Activated CD8-positive, alpha-beta memory T cell treated with anti-CD3 and anti-CD28 coated beads, Interleukin-2, amount 50 U/mL, for 48 hours (primary cell): ENCODE results near the gene FEM1B.

Experiments used
- DNase-seq: peaks from one replicate; pipeline ENCODE4 v3.0.0-alpha.2; 2020

FEM1B gene

GRCh38 chr15:68259883-68260282 lies 17.7 kb upstream of the FEM1B start:
- no peak for DNase-seq

GRCh38 chr15:68261241-68261640 lies 16.3 kb upstream of the FEM1B start:
- no peak for DNase-seq

DNA sequence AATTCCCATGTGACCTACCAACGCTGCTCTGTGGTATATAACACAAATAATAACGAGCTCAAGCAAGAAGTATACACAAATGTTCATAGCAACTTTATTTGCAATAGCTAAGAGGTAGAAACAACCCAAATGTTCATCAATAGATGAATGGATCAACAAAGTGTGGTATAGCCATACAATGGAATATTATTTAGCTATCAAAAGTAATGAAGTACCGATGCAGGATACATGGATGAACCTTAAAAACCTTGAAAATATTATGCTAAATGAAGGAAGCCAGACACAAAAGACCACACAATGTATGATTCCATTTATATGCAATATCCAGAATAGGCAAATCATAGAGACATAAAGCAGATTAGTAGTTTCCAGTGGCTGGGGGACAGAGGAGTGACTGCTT lies 15.6 kb upstream of the FEM1B start:
- DNase-seq = no peak

DNA sequence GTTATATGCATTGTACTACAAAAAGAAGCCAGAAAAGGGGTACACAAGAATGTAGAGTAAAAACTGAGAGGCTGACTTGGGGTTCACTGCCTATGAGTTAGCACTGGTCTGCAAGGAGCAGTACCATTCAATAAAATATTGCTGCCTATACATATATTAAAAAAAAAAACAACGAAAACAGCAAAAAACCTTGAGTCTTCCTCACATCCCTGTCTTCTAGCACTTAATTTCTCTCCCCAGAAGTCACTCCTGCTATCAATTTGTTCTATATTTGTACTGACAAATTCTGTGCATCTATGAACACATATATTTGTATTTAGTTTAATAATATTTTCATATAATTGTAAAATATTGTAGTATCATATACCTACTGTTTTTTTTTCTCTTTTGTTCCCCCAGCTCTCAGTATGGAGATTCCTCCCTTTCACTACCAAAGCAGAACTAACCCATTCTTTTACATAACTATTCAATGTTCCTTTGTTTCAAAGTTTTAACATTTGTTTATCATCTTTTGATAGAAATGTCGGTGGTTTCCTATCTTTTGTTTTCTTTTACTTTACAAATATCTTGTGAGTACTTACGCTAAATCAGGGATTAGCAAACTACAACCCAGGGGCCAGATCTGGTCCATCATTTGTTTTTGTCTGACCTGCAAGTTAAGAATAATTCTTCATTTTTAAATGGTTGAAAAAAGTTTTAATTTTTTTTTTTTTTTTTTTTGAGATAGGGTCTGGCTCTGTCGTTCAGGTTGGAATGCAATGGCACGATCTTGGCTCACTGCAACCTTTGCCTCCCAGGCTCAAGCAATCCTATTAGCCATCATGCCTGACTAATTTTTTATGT lies 14.8 kb upstream of the FEM1B start:
- DNase-seq = no peak

DNA sequence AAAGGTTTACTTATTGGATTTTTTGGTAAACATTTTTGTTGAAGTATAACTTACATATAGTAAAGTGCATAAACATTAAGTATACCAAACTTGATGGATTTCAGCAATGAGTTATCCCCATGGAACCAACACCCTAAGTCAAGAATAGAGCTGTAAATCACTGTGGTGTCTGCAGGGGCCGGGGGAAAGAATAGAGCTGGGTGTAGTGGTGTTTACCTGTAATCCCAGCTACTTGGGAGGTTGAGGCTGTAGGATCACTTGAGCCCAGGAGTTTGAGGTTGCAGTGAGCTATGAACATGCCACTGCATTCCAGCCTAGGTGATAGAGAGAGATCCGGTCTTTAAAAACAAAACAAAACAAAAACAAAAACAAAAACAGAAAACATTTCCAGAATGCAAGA lies 13.3 kb upstream of the FEM1B start:
- DNase-seq = no peak

- no peak for DNase-seq
Observed at GRCh38 chr15:68265081-68265480, 12.5 kb upstream of the FEM1B start.

DNA sequence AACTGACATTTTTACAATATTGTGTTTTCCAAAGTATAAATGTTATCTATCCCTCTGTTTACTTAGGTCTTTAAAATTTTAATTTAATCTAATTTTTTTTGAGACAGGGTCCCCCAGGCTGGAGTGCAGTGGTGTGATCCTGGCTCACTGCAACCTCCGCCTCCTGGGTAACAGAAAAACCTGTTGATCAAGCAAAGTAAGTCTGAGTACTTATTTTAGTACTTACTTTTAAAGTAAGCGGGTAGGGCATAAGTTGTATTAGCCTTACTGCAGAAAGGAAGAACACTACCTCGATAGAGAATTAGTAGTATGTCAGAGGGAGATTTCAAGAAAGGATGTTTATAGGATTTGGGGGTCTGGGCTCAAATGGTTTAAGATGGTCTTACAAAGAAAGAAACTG lies 11.9 kb upstream of the FEM1B start:
- DNase-seq = no peak

DNA sequence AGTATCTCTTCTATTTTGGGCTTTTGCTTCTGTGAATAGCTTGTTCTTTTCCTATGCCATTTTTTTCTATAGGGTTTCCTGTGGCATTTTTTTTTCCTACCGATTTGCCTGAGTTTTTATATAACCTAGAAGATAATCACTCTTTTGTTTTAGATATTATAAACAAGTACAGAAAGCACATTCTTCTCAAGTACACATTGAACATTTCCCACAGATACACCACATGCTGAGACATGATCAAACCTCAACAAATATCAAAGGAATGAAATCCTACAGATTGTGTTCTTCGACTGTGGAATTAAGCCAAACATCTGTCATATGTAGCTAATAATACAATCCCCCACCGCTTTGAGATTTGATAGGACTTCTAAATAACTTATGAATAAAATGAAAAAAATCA lies 9.1 kb upstream of the FEM1B start:
- no peak for DNase-seq

GRCh38 chr15:68271854-68272471 lies 5.6 kb upstream of the FEM1B start:
- no peak for DNase-seq

- no peak for DNase-seq
Observed at GRCh38 chr15:68272721-68273271, 4.7 kb upstream of the FEM1B start.

GRCh38 chr15:68274201-68274848 lies 3.2 kb upstream of the FEM1B start:
- DNase-seq = no peak

DNA sequence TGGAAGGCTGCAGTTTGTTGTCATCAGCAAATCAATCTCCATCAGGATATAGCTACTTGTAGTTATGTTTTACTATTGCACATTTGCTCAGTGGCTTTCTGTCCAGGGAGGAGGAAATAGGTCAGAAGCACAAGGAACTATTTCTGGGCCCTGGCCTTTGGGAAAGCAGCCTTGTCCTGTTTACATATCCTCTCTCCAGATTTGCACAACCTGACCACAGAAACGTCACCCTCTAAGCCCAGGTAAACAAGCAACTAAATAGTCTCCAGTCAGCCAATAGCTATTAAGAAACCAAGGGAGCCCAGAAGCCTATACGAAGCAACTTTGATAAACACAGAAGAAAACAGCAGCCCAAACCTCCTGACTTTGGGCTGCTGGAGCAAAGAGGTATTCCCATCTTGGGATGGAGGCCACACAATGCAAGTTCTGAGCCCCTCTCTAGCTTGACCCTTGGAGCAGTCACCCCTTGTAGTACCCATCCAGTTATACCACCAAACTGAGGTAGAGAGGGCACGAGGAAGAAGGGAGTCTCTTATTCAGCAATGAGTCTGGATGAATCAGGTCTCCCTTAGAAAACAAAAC lies 2.3 kb upstream of the FEM1B start:
- no peak for DNase-seq

DNA sequence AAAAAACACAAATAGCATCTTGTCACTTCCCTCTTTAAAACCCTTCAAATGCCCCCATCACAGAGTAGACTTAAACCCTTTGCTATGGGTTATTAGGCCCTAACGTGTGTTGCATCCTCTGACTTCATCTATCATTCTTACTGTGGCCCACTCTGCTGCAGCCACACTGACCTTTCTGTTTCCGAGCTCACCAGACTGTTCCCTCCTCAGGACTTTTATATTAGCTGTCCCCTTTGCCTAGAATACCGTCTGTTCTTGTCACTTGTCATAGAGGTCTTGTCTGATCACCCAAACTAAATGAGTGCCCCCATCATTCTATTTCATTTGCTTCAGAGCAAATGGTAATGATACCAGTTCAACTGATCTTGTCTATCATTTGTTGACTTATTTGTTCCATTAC lies 877 bp upstream of the FEM1B start:
- no peak for DNase-seq

- no peak for DNase-seq
Observed at GRCh38 chr15:68277131-68277602, 378 bp upstream of the FEM1B start.

DNA sequence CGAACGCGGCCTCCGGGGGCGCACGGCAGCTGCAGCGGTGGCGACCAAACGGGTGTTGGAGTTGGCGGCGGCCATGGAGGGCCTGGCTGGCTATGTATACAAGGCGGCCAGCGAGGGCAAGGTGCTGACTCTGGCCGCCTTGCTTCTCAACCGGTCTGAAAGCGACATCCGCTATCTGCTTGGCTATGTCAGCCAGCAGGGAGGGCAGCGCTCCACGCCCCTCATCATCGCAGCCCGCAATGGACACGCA lies 725 bp downstream of the FEM1B start:
- DNase-seq = peak; percentile 85

GRCh38 chr15:68278595-68279405 lies 1.3 kb downstream of the FEM1B start:
- no peak for DNase-seq

DNA sequence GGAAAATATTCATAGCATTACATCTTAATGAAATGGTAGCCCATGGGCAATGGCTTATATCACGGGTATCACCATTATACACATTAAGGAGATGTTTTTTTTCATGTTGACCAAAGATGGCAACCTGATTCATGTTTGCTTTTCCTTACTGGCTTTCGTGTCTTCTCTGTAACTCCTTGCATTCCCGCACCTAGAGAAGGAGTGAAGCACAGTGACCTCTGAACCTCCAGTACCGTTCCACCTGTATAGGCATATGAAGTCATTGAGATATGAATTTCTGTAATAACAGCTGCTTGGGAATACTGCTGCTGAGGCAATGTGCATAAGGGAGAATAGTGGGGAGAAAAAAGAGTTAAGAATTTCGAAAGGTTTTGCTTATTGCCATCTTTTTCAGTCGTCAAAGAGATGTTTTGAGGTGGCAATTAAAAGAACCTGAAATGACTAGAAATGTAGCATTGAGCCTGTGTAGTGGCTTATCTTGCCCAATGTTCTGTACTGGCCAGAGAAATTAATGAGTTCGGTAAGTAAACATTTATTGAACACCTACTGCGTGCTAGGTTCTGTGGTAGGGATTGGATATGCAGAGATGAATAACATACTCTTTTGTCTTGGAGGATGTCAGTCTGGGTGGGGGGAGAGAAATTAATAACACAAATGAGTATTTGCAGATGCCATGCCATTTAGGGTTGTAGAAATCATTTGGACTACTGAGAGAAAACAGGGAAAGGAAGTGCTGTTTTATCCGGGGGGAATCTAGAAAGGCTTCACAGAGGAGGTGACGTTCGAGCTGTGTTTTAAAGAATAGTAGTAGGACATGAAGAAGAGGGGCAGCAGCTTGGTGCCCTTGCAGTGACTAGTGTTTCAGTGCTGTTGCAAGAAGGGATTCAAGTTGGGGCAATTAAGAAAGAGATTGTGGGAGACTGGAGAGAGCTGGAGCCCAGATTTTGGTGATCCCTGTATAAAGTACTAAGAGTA lies 2.5 kb downstream of the FEM1B start:
- DNase-seq = no peak

GRCh38 chr15:68281008-68281407 lies 3.5 kb downstream of the FEM1B start:
- no peak for DNase-seq

- no peak for DNase-seq
Observed at GRCh38 chr15:68283401-68283800, 5.9 kb downstream of the FEM1B start.

DNA sequence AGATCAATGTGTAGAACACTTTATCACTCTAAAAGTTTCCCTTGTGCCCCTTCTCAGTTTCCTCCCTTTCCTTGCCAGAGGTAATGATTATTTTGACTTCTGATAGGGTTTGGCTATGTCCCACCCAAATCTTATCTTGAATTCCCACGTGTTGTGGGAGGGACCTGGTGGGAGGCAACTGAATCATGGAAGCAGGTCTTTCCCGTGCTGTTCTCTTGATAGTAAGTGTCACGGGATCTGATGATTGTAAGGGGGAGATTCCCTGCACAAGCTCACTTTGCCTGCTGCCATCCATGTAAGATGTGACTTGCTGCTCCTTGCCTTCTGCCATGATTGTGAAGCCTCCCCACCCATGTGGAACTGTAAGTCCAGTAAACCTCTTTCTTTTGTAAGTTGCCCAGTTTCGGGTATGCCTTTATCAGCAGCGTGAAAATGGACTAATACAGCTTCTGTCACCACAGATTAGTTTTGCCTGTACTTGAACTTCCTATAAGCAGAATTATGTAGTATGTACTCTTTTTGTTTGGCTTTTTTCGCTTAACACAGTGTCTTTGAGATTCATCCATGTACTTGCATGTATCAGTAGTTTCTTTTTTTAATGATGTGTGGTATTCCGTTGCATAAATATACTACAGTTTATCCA lies 7.2 kb downstream of the FEM1B start:
- no peak for DNase-seq
